Suppressor macrophage treated with lipopolysaccharide for 4 hours (primary cell): ENCODE measurements around the gene ATP5F1B.

ENCODE experiments used
- DNase-seq: peaks from one replicate; pipeline ENCODE4 v3.0.0-alpha.2; 2020

Gene ATP5F1B

DNA sequence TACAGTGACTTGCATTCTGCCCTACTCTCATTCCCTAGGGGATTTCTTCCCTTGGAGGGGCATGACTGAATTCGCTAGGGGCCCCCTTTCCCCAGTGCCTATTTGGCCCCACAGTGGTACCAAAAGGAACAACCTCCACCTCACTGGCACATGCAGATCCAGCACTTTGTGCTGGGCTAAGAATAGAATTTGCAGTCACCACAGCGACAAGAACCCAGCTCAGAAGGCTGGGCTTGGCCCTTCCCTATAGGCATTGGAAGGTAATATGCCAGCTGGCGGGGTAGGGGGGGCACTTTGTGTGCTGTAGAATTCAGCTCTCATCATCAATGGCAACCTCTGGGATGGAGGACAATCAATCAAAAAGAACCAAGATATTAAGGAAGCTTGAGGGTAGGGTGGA is 29.5 kb downstream of the ATP5F1B start:
- no peak for DNase-seq

- DNase-seq: no peak
Observed at GRCh38 chr12:56614627-56615026, 31.2 kb downstream of the ATP5F1B start.

DNA sequence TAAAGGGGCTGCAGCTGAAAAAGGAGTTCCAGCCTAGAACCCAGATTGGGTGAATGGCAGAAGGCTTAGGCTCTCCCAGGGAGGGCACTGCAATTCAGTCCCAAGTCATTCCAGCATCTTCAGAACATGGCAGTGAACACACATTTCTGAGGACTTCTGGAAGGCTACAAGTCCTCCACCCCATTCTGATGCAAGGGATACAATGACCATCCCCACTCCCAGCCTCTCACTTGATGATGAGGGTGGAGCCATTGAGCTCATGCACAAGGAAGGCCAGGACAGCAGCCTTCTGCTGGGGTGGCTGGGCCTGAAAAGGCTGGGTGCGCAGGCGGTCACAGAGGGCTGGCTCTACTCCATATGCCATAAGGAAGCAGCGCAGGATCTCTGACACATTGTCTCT is 41.4 kb downstream of the ATP5F1B start:
- no peak for DNase-seq

GRCh38 chr12:56602239-56602638 is 43.5 kb downstream of the ATP5F1B start:
- DNase-seq: no peak

DNA sequence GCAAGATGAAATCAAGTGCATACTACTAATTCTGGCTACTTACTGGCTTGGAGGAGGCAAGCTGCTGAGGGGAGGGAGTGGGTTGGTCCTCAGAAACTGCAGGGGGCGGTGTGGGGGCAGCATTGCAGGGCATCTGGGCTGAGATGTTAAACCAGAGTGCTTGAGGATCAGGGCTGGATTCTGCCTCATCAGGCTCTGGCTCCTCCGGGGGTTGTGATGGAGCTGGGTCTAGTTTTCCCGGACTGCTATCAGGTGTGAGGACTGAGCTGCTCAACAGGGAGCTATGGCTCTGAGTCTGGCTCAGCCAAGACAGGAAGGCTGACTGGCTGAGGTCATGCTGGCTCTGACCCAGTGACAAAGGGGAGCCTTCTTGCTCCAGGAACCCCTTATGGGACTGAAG is 44.3 kb downstream of the ATP5F1B start:
- DNase-seq: no peak

GRCh38 chr12:56600753-56601152 is 45.0 kb downstream of the ATP5F1B start:
- no peak for DNase-seq

GRCh38 chr12:56599797-56600196 is 46.0 kb downstream of the ATP5F1B start:
- no peak for DNase-seq

DNA sequence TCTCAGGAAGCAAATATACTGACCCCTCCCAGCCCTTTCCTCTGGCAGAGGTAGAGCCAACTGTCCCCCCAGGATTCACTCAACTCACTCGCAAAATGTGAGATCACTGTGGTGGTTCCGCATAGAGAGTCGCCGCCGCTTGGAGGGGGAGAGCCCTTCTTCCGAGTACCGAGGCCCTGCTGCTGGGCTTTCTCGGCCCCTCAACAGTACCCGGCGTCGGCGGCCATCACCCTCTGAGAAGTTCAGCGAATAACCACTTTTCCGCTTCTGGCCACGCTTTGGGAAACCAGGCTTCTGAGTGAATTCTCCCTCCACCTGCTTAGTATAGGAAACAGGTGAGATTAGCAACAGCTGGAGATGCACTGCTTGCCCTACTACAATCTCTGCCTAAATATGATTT is 46.7 kb downstream of the ATP5F1B start:
- DNase-seq: no peak

DNA sequence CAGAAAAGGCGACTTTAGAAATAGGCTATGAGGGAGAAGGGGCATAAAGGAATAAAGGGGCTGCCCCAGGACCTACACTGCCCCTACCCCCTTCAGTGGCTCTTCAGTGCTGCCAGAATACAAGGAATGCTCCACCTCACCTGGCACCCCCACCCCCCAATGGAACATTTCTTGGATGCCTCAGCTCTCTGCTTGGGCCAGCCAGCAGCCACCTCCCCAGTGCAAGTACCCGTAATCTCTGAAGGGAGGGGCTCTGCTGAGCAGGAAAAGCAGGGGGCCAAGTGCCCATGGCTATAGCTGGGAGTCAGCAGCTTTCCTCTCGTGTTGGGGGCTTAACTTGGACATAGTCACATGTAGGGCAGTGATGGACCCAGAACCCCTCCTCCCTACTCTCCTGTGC is 49.0 kb downstream of the ATP5F1B start:
- no peak for DNase-seq

- DNase-seq: peak; percentile 58
Observed at GRCh38 chr12:56593909-56594621, 51.7 kb downstream of the ATP5F1B start.

DNA sequence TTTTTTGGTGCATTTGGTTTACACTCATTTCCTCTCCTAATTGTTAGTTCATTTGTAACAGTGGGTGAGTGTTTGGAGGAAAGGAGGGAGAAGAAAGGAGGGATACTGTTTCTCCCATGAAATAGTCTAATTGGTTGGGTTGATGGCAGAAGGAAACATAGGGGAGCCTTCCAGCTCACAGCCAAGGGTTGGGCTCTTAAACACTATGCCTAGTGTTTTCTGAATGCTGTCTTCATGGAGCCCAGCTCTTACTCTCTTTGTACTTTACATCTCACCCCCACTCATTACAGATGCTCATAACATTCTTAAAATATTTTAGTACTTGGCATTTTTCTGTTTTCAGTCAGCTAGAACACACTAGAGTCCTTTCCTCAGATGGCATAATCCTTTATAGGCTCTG is 53.8 kb downstream of the ATP5F1B start:
- DNase-seq: no peak

GRCh38 chr12:56591126-56591525 is 54.7 kb downstream of the ATP5F1B start:
- no peak for DNase-seq

DNA sequence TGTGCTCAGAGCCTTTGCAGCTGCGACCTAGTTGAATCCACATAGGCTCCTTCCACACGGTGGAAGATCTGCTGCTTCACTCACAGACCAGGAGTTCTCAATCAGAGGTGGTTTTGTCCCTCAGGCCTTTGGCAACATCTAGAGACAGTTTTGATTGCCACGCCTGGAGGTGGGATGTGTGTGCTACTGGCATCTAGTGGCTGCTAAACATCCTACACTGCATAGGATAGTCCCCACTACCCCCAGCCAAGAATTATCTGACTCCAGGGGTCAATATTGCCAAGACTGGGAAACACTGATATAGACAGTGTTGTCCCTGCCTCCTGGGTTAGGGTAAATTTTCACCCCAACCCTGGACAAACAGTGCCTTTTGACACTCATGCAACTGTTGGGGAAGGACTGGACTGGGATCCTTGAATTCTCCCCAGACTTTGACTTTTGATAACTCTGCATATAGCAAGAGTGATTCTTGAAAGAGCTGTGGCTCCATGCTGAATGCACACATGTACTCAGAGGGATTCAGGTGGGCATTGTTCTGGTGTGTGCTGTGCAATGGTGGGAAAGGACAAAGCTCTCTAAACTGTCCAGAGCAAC is 55.5 kb downstream of the ATP5F1B start:
- no peak for DNase-seq

GRCh38 chr12:56589783-56590182 is 56.0 kb downstream of the ATP5F1B start:
- DNase-seq: no peak
